ENCODE results near the gene LTO1. TPM values are rescaled to one million over a fixed set of nuclear protein-coding genes. Genes with fewer than 3 reads are reported as not detected.
"Not testable (repeated sequence)": the region's sequence is repeated elsewhere in the genome, so short reads cannot be mapped to it uniquely, and the experiment has no call there.

The LTO1 gene
- total RNA-seq, 3 donors from 2014 or later, result 22.2 to 24.5 (median 22.8) TPM

GRCh38 chr11:69705351-69705811, 30.2 kb upstream of the LTO1 start:
- no peak for DNase-seq
- Mint-ChIP-seq H3K4me3 (no peak overlapping the region), H3K4me1 (ENCODE audit: low read depth) (peaks cover 12% of the 10 kb centered on the region), H3K27me3 (ENCODE audit: low read depth) (peaks cover 66% of the 10 kb centered on the region), H3K9me3 (no peaks in the 10 kb centered on the region), H3K36me3 (ENCODE audit: insufficient read depth) (no peaks in the 10 kb centered on the region)
- ATAC-seq, result no peak

GRCh38 chr11:69704508-69705253, 29.5 kb upstream of the LTO1 start:
- H3K9me3 Mint-ChIP-seq, result no peaks in the 10 kb centered on the region
- H3K36me3 Mint-ChIP-seq (ENCODE audit: insufficient read depth), result no peaks in the 10 kb centered on the region
- peak; percentile 50 to 60 for ATAC-seq
- peak overlapping the region; percentile 11 for H3K4me3 Mint-ChIP-seq
- H3K27me3 Mint-ChIP-seq (ENCODE audit: low read depth), result peaks cover 68% of the 10 kb centered on the region
- peaks cover 12% of the 10 kb centered on the region for H3K4me1 Mint-ChIP-seq (ENCODE audit: low read depth)
- no peak for DNase-seq

GRCh38 chr11:69703768-69704507, 28.8 kb upstream of the LTO1 start, which contains the start of gene FGF19:
Gene FGF19, minus strand, starts transcription at chr11:69704022. Its CDS starts 146 bp downstream, at chr11:69703876.
- Mint-ChIP-seq H3K4me3 (peak within 1 kb of the TSS; percentile 29), H3K27me3 (ENCODE audit: low read depth) (peaks cover 71% of the 10 kb centered on the region), H3K9me3 (no peaks in the 10 kb centered on the region), H3K36me3 (ENCODE audit: insufficient read depth) (no peaks in the 10 kb centered on the region), H3K4me1 (ENCODE audit: low read depth) (peaks cover 12% of the 10 kb centered on the region)
- peak; percentile 14 to 37 for ATAC-seq
- DNase-seq, result no peak

GRCh38 chr11:69703453-69703767, 28.3 kb upstream of the LTO1 start:
- no peaks in the 10 kb centered on the region for H3K9me3 Mint-ChIP-seq
- H3K4me1 Mint-ChIP-seq (ENCODE audit: low read depth), result peaks cover 12% of the 10 kb centered on the region
- H3K36me3 Mint-ChIP-seq (ENCODE audit: insufficient read depth), result no peaks in the 10 kb centered on the region
- peaks cover 72% of the 10 kb centered on the region for H3K27me3 Mint-ChIP-seq (ENCODE audit: low read depth)
- ATAC-seq (no peak), DNase-seq (no peak)
- H3K4me3 Mint-ChIP-seq, result peak overlapping the region; percentile 29

GRCh38 chr11:69702769-69703452, 27.8 kb upstream of the LTO1 start:
- Mint-ChIP-seq H3K27me3 (ENCODE audit: low read depth) (peaks cover 74% of the 10 kb centered on the region), H3K4me3 (peak overlapping the region; percentile 29), H3K36me3 (ENCODE audit: insufficient read depth) (no peaks in the 10 kb centered on the region), H3K4me1 (ENCODE audit: low read depth) (peaks cover 12% of the 10 kb centered on the region), H3K9me3 (no peaks in the 10 kb centered on the region)
- ATAC-seq, result no peak
- no peak for DNase-seq

- no peaks in the 10 kb centered on the region for H3K9me3 Mint-ChIP-seq
- ATAC-seq, result no peak
Observed at GRCh38 chr11:69702239-69702691, 27.1 kb upstream of the LTO1 start.

GRCh38 chr11:69700278-69701140, 25.4 kb upstream of the LTO1 start:
- no peaks in the 10 kb centered on the region for H3K36me3 Mint-ChIP-seq (ENCODE audit: insufficient read depth)
- DNase-seq, result no peak
- no peak for ATAC-seq
- H3K9me3 Mint-ChIP-seq, result no peaks in the 10 kb centered on the region
- H3K27me3 Mint-ChIP-seq (ENCODE audit: low read depth), result peaks cover 76% of the 10 kb centered on the region
- peaks cover 8% of the 10 kb centered on the region for H3K4me1 Mint-ChIP-seq (ENCODE audit: low read depth)
- no peak overlapping the region for H3K4me3 Mint-ChIP-seq

More at GRCh38 chr11:69702239-69702691, 27.1 kb upstream of the LTO1 start:
- DNase-seq, result no peak
- H3K36me3 Mint-ChIP-seq (ENCODE audit: insufficient read depth), result no peaks in the 10 kb centered on the region
- H3K27me3 Mint-ChIP-seq (ENCODE audit: low read depth), result peaks cover 76% of the 10 kb centered on the region
- no peak overlapping the region for H3K4me3 Mint-ChIP-seq
- H3K4me1 Mint-ChIP-seq (ENCODE audit: low read depth), result peaks cover 12% of the 10 kb centered on the region

- DNase-seq, result no peak
- H3K4me1 Mint-ChIP-seq (ENCODE audit: low read depth), result peaks cover 5% of the 10 kb centered on the region
- no peak for ATAC-seq
- H3K27me3 Mint-ChIP-seq (ENCODE audit: low read depth), result peaks cover 71% of the 10 kb centered on the region
- H3K4me3 Mint-ChIP-seq, result no peak overlapping the region
- no peaks in the 10 kb centered on the region for H3K36me3 Mint-ChIP-seq (ENCODE audit: insufficient read depth)
- no peaks in the 10 kb centered on the region for H3K9me3 Mint-ChIP-seq
Observed at GRCh38 chr11:69699213-69699612, 24.1 kb upstream of the LTO1 start.

GRCh38 chr11:69698362-69698761, 23.2 kb upstream of the LTO1 start:
- Mint-ChIP-seq H3K27me3 (ENCODE audit: low read depth) (peaks cover 75% of the 10 kb centered on the region), H3K4me3 (no peak overlapping the region), H3K36me3 (ENCODE audit: insufficient read depth) (no peaks in the 10 kb centered on the region), H3K9me3 (no peaks in the 10 kb centered on the region), H3K4me1 (ENCODE audit: low read depth) (peaks cover 3% of the 10 kb centered on the region)
- no peak for DNase-seq
- no peak for ATAC-seq

- no peak for ATAC-seq
- Mint-ChIP-seq H3K4me3 (no peak overlapping the region), H3K9me3 (no peaks in the 10 kb centered on the region), H3K4me1 (ENCODE audit: low read depth) (peaks cover 1% of the 10 kb centered on the region), H3K27me3 (ENCODE audit: low read depth) (peaks cover 72% of the 10 kb centered on the region), H3K36me3 (ENCODE audit: insufficient read depth) (no peaks in the 10 kb centered on the region)
- DNase-seq, result no peak
Observed at GRCh38 chr11:69697861-69698260, 22.7 kb upstream of the LTO1 start.

- Mint-ChIP-seq H3K27me3 (ENCODE audit: low read depth) (peaks cover 70% of the 10 kb centered on the region), H3K9me3 (no peaks in the 10 kb centered on the region)
Observed at GRCh38 chr11:69697469-69697843, 22.3 kb upstream of the LTO1 start.

GRCh38 chr11:69696749-69697468, 21.8 kb upstream of the LTO1 start:
- Mint-ChIP-seq H3K4me1 (ENCODE audit: low read depth) (no peaks in the 10 kb centered on the region), H3K27me3 (ENCODE audit: low read depth) (peaks cover 73% of the 10 kb centered on the region)
- ATAC-seq, result no peak

More at GRCh38 chr11:69697469-69697843, 22.3 kb upstream of the LTO1 start:
- Mint-ChIP-seq H3K4me1 (ENCODE audit: low read depth) (no peaks in the 10 kb centered on the region), H3K36me3 (ENCODE audit: insufficient read depth) (no peaks in the 10 kb centered on the region), H3K4me3 (no peak overlapping the region)
- ATAC-seq, result no peak
- no peak for DNase-seq

GRCh38 chr11:69695995-69696394, 20.8 kb upstream of the LTO1 start:
- not testable (repeated sequence) for DNase-seq; ATAC-seq; H3K9me3 Mint-ChIP-seq; H3K4me1 Mint-ChIP-seq (ENCODE audit: low read depth); H3K36me3 Mint-ChIP-seq (ENCODE audit: insufficient read depth); H3K4me3 Mint-ChIP-seq
- peaks cover 71% of the 10 kb centered on the region for H3K27me3 Mint-ChIP-seq (ENCODE audit: low read depth)

More at GRCh38 chr11:69696749-69697468, 21.8 kb upstream of the LTO1 start:
- no peak for DNase-seq
- Mint-ChIP-seq H3K4me3 (no peak overlapping the region), H3K36me3 (ENCODE audit: insufficient read depth) (no peaks in the 10 kb centered on the region), H3K9me3 (no peaks in the 10 kb centered on the region)
